ENCODE results near the gene OSCP1. TPM values are rescaled to one million over a fixed set of nuclear protein-coding genes. Genes with fewer than 3 reads are reported as not detected.

The OSCP1 gene
- polyA plus RNA-seq, 1 donor from 2014 or later: 0.74 TPM

- Mint-ChIP-seq H3K27ac (peak overlapping the region in 2 of 3 donors; percentile 85), H3K36me3 (no peaks in the 10 kb centered on the region), H3K27me3 (peaks cover 1% of the 10 kb centered on the region), H3K4me1 (peaks cover 49 to 65% (median 53%) of the 10 kb centered on the region in 3 donors), H3K4me3 (peak overlapping the region in 1 of 4 donors; percentile 71), H3K9me3 (no peaks in the 10 kb centered on the region)
Observed at GRCh38 chr1:36380782-36381181, 69.5 kb downstream of the OSCP1 start.

DNA sequence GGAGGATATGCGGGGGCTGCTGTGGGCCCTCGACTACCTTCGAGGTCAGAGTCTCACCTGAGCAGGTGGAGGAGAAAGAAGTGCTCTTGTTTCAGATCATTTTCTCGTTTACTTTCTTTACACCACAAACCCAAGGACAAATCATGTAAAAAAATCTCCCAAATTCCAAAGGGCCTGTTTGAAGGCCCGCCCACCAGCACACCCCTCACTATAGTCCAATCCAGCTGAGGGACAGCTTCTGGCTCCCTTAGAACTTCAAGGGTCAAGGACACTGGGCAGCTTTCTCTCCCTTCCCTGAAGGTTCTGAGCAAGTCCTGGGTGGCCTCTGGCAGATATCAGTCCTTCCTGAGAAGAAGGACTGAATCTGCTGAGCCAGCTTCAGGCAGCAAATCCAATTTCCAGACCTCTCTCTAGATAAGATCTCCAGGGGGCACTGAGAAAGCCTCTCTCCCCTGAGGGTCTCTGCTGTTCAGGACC, 70.1 kb downstream of the OSCP1 start:
- Mint-ChIP-seq H3K4me1 (peaks cover 49 to 65% (median 53%) of the 10 kb centered on the region in 3 donors), H3K27me3 (peaks cover 1% of the 10 kb centered on the region), H3K4me3 (peak overlapping the region in 2 of 4 donors; percentile 17 to 71), H3K36me3 (no peaks in the 10 kb centered on the region), H3K27ac (peak overlapping the region in 2 of 3 donors; percentile 85), H3K9me3 (no peaks in the 10 kb centered on the region)

DNA sequence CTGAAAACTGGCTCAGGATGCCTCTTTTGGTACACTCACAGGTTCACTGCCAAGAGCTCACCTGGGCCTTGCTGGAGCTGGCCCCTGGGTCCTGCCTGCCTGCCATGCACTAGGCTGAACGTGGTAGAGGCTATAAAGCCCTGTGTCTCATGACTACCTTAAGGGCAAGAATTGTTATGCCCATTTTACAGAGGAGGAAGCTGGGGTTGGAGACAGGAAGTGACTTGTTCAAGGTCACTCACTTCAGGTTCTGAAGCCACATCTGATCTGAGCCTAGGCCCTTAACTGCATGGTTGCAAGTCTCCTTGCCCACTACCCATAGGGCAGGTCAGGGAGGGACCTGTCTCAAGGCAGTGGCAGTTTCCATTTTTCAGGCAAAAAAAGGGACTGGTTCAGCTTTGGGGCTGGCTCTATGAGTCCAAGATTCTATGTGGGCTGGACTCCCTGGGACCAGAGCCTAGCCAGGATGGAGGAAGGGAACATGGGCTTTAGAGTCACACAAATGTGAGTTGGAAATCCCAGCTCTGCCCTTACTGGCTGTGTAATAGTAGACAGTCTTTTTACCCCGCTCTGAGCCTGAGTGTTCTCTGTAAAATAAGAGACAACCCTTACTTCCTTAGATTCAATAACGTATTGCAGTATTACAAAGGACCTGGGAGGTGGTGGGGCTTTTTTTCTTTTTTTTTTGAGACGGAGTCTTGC, 72.3 kb downstream of the OSCP1 start:
- H3K4me3 Mint-ChIP-seq: peak overlapping the region in 3 of 4 donors; percentile 46 to 67 (median 48)
- no peaks in the 10 kb centered on the region for H3K36me3 Mint-ChIP-seq
- no peaks in the 10 kb centered on the region for H3K9me3 Mint-ChIP-seq
- H3K4me1 Mint-ChIP-seq: peaks cover 47 to 69% (median 60%) of the 10 kb centered on the region in 3 donors
- H3K27me3 Mint-ChIP-seq: no peaks in the 10 kb centered on the region
- peak overlapping the region; percentile 55 to 87 (median 78) for H3K27ac Mint-ChIP-seq

DNA sequence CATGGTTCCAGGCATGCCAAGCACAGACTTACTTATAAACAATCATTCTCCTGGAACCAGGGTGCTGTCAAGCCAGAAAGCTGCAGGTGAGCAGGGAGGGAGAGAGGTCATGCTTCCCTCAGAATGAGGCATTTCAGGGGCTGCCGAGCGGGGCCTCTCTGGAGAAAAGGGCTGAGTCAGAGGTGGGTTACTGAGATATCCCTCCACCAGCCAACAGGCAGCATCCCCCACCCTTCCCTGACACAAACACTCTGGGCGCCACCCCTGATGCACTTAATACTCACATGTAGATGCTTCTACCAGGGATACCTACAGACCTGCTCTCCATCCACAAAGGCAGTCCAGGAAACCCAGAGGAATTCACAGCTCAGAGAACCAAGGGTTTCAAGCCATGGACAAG, 77.6 kb downstream of the OSCP1 start:
- Mint-ChIP-seq H3K27ac (peak overlapping the region; percentile 53 to 94 (median 88)), H3K4me1 (peaks cover 31 to 59% (median 53%) of the 10 kb centered on the region in 3 donors), H3K27me3 (no peaks in the 10 kb centered on the region), H3K4me3 (peak overlapping the region in 2 of 4 donors; percentile 34 to 58), H3K9me3 (no peaks in the 10 kb centered on the region), H3K36me3 (no peaks in the 10 kb centered on the region)

DNA sequence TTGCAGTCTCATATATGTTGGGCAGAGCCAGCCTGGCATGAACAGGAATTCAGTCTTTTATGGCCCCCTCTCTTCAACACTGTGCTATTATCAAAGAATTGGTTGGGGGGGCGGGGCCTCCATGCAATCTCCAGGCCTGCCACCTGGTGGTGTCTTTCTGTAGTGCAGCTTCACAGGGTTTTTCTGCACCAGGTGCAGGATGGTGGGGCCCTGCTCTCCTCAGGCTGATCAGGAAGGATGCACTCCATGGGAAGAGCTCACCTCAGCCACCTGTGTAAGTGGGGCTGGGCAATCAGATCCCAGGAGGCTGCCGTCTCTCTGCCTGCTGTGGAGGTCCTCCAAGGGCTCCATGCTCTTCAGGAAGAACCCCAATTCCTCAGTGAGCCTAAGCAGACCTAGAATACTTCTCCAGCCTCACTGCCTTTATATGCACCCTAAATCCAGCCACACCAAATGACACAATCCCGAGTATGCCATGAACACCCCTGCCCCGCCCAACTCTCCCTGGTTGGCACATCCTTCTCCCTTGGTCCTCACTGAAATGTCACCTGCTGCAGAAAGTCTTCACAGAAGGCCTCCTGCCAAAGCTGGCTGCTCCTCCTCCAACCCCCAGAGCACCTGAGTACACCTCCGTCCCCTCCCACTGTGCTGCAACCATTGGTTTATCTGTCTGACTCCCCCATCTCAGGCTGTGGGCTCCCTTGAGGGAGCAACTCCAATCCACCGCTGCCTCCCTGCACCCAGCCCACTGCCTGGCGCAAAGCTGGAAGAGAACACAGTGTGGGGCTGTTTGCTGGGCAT, 81.0 kb downstream of the OSCP1 start:
- no peaks in the 10 kb centered on the region for H3K9me3 Mint-ChIP-seq
- H3K4me3 Mint-ChIP-seq: peak overlapping the region in 2 of 4 donors; percentile 54 to 55
- peak overlapping the region; percentile 67 to 89 (median 89) for H3K27ac Mint-ChIP-seq
- H3K36me3 Mint-ChIP-seq: peaks cover 2% of the 10 kb centered on the region
- H3K27me3 Mint-ChIP-seq: no peaks in the 10 kb centered on the region
- H3K4me1 Mint-ChIP-seq: peaks cover 34 to 51% (median 41%) of the 10 kb centered on the region in 3 donors

Other genes with a start within 250 kb of the OSCP1 start
- 97.9 TPM for gene THRAP3, start 226.0 kb downstream of the OSCP1 start, polyA plus RNA-seq
- 0.46 TPM for gene SH3D21, start 144.1 kb downstream of the OSCP1 start, polyA plus RNA-seq
- not detected for gene EVA1B, start 126.8 kb downstream of the OSCP1 start, polyA plus RNA-seq
- gene STK40, start 64.5 kb downstream of the OSCP1 start, polyA plus RNA-seq: 88.5 TPM
- 345 TPM for gene LSM10, start 52.5 kb downstream of the OSCP1 start, polyA plus RNA-seq
- gene MRPS15, start 13.9 kb upstream of the OSCP1 start, polyA plus RNA-seq: 72.0 TPM
- 1.9 TPM for gene CSF3R, start 32.5 kb upstream of the OSCP1 start, polyA plus RNA-seq